HepG2 (cell line): Measurements from ENCODE around the gene QTRT2. TPM values are rescaled to one million over a fixed set of nuclear protein-coding genes. Genes with fewer than 3 reads are reported as not detected.

Source experiments
- ARNT ChIP-seq: fragments of 450-650 bp; IDR thresholded peaks from 2 replicates; pipeline ENCODE4 v1.6.1; 2017
- BRCA1 ChIP-seq: sonication (generic); formaldehyde crosslinking; IDR thresholded peaks from 2 replicates; pipeline ENCODE4 v1.4.0; 2020; ENCODE audit warnings: missing genetic modification reagents
- GATAD2A ChIP-seq: IDR thresholded peaks from 2 replicates; pipeline ENCODE4 v1.6.1; 2016
- IRF2 ChIP-seq: IDR thresholded peaks from 2 replicates; pipeline ENCODE4 v1.6.1; 2018; ENCODE audit warnings: missing genetic modification reagents, missing compliant biosample characterization
- JUNB ChIP-seq: sonication (generic); formaldehyde crosslinking; IDR thresholded peaks from 2 replicates; pipeline ENCODE4 v1.8.0; 2022; ENCODE audit warnings: missing genetic modification reagents, mild to moderate bottlenecking, borderline replicate concordance
- KLF9 ChIP-seq: IDR thresholded peaks from 2 replicates; pipeline ENCODE4 v1.6.1; 2016; ENCODE audit warnings: low read depth
- MAZ ChIP-seq, 2 experiments: sonication (generic) in 1 of 2; formaldehyde crosslinking in 1 of 2; IDR thresholded peaks; 2 replicates each; pipeline versions ENCODE4 v1.5.0 to v1.6.1; 2012 to 2020; ENCODE audit warnings: low read depth in 2 of 2, mild to moderate bottlenecking in 2 of 2, borderline replicate concordance in 1 of 2, improper control_type of control experiment in 1 of 2, low read length in 1 of 2, missing genetic modification reagents in 1 of 2, moderate library complexity in 1 of 2
- NFE2 ChIP-seq: sonication (generic); formaldehyde crosslinking; IDR thresholded peaks from 2 replicates; pipeline ENCODE4 v1.4.0; 2020; ENCODE audit warnings: missing genetic modification reagents
- NRL ChIP-seq: sonication (generic); formaldehyde crosslinking; IDR thresholded peaks from 2 replicates; pipeline ENCODE4 v1.5.0; 2020; ENCODE audit warnings: missing genetic modification reagents, mild to moderate bottlenecking, moderate library complexity, borderline replicate concordance
- PPARG ChIP-seq: conservative IDR thresholded peaks from 2 replicates; pipeline ENCODE4 v1.6.1; 2016; ENCODE audit warnings: missing biosample characterization, missing genetic modification reagents
- RCOR2 ChIP-seq: IDR thresholded peaks from 2 replicates; pipeline ENCODE4 v1.6.1; 2016; ENCODE audit warnings: missing biosample characterization, missing genetic modification reagents
- SMAD3 ChIP-seq: sonication (generic); formaldehyde crosslinking; IDR thresholded peaks from 2 replicates; pipeline ENCODE4 v1.4.0; 2020; ENCODE audit warnings: missing genetic modification reagents
- TBX2 ChIP-seq: sonication (generic); formaldehyde crosslinking; IDR thresholded peaks from 2 replicates; pipeline ENCODE4 v1.5.0; 2020; ENCODE audit warnings: missing genetic modification reagents, mild to moderate bottlenecking, borderline replicate concordance
- YEATS2 ChIP-seq: sonication (generic); formaldehyde crosslinking; IDR thresholded peaks from 2 replicates; pipeline ENCODE4 v1.4.0; 2020; ENCODE audit warnings: missing genetic modification reagents, borderline replicate concordance
- ZBTB42 ChIP-seq: sonication (generic); formaldehyde crosslinking; IDR thresholded peaks from 2 replicates; pipeline ENCODE4 v1.5.0; 2020; ENCODE audit warnings: mild to moderate bottlenecking, missing genetic modification reagents
- ZFX ChIP-seq: sonication (generic); formaldehyde crosslinking; IDR thresholded peaks from 2 replicates; pipeline ENCODE4 v1.4.0; 2020; ENCODE audit warnings: mild to moderate bottlenecking, low read depth, missing genetic modification reagents, moderate library complexity
- ZIK1 ChIP-seq: sonication (generic); formaldehyde crosslinking; IDR thresholded peaks from 2 replicates; pipeline ENCODE4 v1.5.0; 2020; ENCODE audit warnings: mild to moderate bottlenecking, low read depth, missing genetic modification reagents, borderline replicate concordance
- ZNF160 ChIP-seq: sonication (generic); formaldehyde crosslinking; IDR thresholded peaks from 2 replicates; pipeline ENCODE4 v1.8.0; 2022; ENCODE audit warnings: mild to moderate bottlenecking, inconsistent platforms, missing genetic modification reagents
- ZNF251 ChIP-seq: sonication (generic); formaldehyde crosslinking; IDR thresholded peaks from 2 replicates; pipeline ENCODE4 v1.9.0; 2021; ENCODE audit warnings: mild to moderate bottlenecking, missing genetic modification reagents
- ZNF496 ChIP-seq: sonication (generic); formaldehyde crosslinking; IDR thresholded peaks from 2 replicates; pipeline ENCODE4 v1.8.1; 2023; ENCODE audit warnings: mild to moderate bottlenecking, moderate library complexity, missing genetic modification reagents; ENCODE audit not compliant: insufficient replicate concordance
- ZNF619 ChIP-seq: sonication (generic); formaldehyde crosslinking; IDR thresholded peaks from 2 replicates; pipeline ENCODE4 v1.4.0; 2020; ENCODE audit warnings: mild to moderate bottlenecking, missing genetic modification reagents
- ZNF780A ChIP-seq: sonication (generic); formaldehyde crosslinking; IDR thresholded peaks from 2 replicates; pipeline ENCODE4 v1.8.0; 2022; ENCODE audit warnings: mild to moderate bottlenecking, missing genetic modification reagents, moderate library complexity
- ZNF788 ChIP-seq: sonication (generic); formaldehyde crosslinking; IDR thresholded peaks from 2 replicates; pipeline ENCODE4 v1.5.0; 2020; ENCODE audit warnings: mild to moderate bottlenecking, missing genetic modification reagents, borderline replicate concordance
- polyA plus RNA-seq, 8 experiments: library from polyadenylated mRNA; depleted of rRNA in 3 of 8; stranded (reverse) in 7 of 8; unstranded in 1 of 8; fragments of >200 nt; fragmentation: Illumina TruSeq in 4 of 8; extraction: Trizol in 4 of 8; gene quantifications; 2 replicates each; pipeline versions ENCODE4 v1.2.1 to v1.2.3, GENCODE V29; 2011 to 2016; ENCODE audit warnings: low read depth in 4 of 8, missing spikeins in 1 of 8, mixed read lengths in 1 of 8; ENCODE audit not compliant: insufficient read depth in 1 of 8
- total RNA-seq, 5 experiments: library from RNA; depleted of rRNA; stranded (reverse); fragments of >200 nt; fragmentation: Illumina TruSeq; extraction: Trizol; gene quantifications; 2 replicates each; pipeline ENCODE4 v1.2.3, GENCODE V29; 2016; ENCODE audit warnings: low read depth in 1 of 5
- TF ChIP-seq, protein P1 (sequence below): sonication (generic); formaldehyde crosslinking; IDR thresholded peaks from 2 replicates; pipeline ENCODE4 v1.4.0; 2020; ENCODE audit warnings: missing genetic modification reagents, borderline replicate concordance
- TF ChIP-seq, protein P2 (sequence below): IDR thresholded peaks from 2 replicates; pipeline ENCODE4 v1.6.1; 2016; ENCODE audit warnings: missing compliant biosample characterization, missing genetic modification reagents, borderline replicate concordance
- TF ChIP-seq, protein P3 (sequence below): sonication (generic); formaldehyde crosslinking; IDR thresholded peaks from 2 replicates; pipeline ENCODE4 v1.8.1; 2023; ENCODE audit warnings: mild to moderate bottlenecking, moderate library complexity, missing genetic modification reagents

The QTRT2 gene
- total and polyA plus RNA-seq, 2 of the 13 experiments (the other 11 are each of a cell fraction or from before 2014, with no cell fraction given): 7.1 to 33.4 TPM

- TF ChIP-seq, protein P1, sequence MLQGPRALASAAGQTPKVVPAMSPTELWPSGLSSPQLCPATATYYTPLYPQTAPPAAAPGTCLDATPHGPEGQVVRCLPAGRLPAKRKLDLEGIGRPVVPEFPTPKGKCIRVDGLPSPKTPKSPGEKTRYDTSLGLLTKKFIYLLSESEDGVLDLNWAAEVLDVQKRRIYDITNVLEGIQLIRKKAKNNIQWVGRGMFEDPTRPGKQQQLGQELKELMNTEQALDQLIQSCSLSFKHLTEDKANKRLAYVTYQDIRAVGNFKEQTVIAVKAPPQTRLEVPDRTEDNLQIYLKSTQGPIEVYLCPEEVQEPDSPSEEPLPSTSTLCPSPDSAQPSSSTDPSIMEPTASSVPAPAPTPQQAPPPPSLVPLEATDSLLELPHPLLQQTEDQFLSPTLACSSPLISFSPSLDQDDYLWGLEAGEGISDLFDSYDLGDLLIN: peak; percentile 96
- no peak for TF ChIP-seq NFE2
- TF ChIP-seq NRL (CRISPR knock-in tag): no peak; the same call in 1 of the 2 replicates
- no peak for TF ChIP-seq ZNF619 (CRISPR knock-in tag)
- TF ChIP-seq ZIK1 (CRISPR knock-in tag): no peak
- TF ChIP-seq ZBTB42 (CRISPR knock-in tag): no peak
- peak; percentile 68 for TF ChIP-seq ZNF788 (CRISPR knock-in tag)
- peak; percentile 90 for TF ChIP-seq IRF2 (CRISPR knock-in tag)
- TF ChIP-seq BRCA1 (CRISPR knock-in tag): no peak
- TF ChIP-seq KLF9 (CRISPR knock-in tag): no peak
- TF ChIP-seq PPARG (CRISPR knock-in tag): no peak
- no peak for TF ChIP-seq ZNF496 (CRISPR knock-in tag)
- no peak for TF ChIP-seq JUNB
- TF ChIP-seq, protein P2, sequence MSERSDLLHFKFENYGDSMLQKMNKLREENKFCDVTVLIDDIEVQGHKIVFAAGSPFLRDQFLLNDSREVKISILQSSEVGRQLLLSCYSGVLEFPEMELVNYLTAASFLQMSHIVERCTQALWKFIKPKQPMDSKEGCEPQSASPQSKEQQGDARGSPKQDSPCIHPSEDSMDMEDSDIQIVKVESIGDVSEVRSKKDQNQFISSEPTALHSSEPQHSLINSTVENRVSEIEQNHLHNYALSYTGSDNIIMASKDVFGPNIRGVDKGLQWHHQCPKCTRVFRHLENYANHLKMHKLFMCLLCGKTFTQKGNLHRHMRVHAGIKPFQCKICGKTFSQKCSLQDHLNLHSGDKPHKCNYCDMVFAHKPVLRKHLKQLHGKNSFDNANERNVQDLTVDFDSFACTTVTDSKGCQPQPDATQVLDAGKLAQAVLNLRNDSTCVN (CRISPR knock-in tag): peak; percentile 46; the same call in 1 of the 2 replicates
- no peak for TF ChIP-seq SMAD3 (CRISPR knock-in tag)
- TF ChIP-seq, protein P3, sequence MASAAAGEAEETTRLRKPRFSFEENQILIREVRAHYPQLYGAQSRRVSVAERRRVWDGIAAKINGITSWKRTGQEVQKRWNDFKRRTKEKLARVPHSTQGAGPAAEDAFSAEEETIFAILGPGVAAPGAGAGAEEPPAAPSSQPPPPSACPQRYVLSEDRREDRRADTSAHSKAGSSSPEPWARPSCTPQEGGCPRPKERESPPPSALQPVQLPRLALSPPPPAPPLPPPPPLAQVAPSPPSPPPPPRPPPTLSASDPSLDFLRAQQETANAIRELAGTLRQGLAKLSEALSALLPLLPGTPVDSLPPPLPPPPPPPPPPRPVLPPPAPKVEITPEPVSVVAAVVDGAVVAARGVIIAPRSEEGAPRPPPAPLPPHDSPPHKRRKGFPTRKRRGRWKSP (CRISPR knock-in tag): no peak; the same call in 1 of the 2 replicates
- TF ChIP-seq TBX2 (CRISPR knock-in tag): peak; percentile 66
- peak; percentile 50 for TF ChIP-seq GATAD2A (CRISPR knock-in tag)
- TF ChIP-seq YEATS2 (CRISPR knock-in tag): peak; percentile 83
- peak; percentile 74; the same call in 1 of the 2 replicates for TF ChIP-seq ZFX
- TF ChIP-seq ZNF160 (CRISPR knock-in tag): no peak
- no peak for TF ChIP-seq ARNT
- no peak for TF ChIP-seq ZNF251 (CRISPR knock-in tag)
- no peak for TF ChIP-seq MAZ (IDR thresholded peaks at IDR 0.05; ENCODE audit: borderline replicate concordance, low read depth, low read length)
- 0 out of 2 replicates have a peak, but pooled peaks have one; percentile 35 for TF ChIP-seq MAZ (CRISPR knock-in tag; IDR thresholded peaks at IDR 0.05; ENCODE audit: low read depth)
- TF ChIP-seq ZNF780A (CRISPR knock-in tag): peak; percentile 72; the same call in 1 of the 2 replicates
- TF ChIP-seq RCOR2 (CRISPR knock-in tag): no peak
Measured at GRCh38 chr3:114056130-114057010, at the start of gene QTRT2, which contains the start of gene CCDC191 (continued).
